Kidney (tissue), 14 donors: ENCODE data around the gene TEAD3. TPM values are rescaled to one million over a fixed set of nuclear protein-coding genes. Genes with fewer than 3 reads are reported as not detected.

Source experiments
- DNase-seq, 5 donors: peaks; one replicate each; pipeline ENCODE4 v3.0.0-alpha.2; 2013 to 2020
- FAIRE-seq: peaks from 2 replicates; lab custom pipeline; 2012; peaks lifted over from hg19 to GRCh38; lab: Jason Lieb, UNC
- H3K27ac ChIP-seq, 2 donors: one replicate each; pipeline ENCODE4 v1.7.0; 2013; ENCODE audit warnings: low read depth in 2 of 2, low read length in 2 of 2, inconsistent platforms in 1 of 2
- H3K27me3 ChIP-seq: one replicate; pipeline ENCODE4 v1.7.1; 2013; ENCODE audit warnings: low read length, inconsistent platforms; ENCODE audit not compliant: control insufficient read depth, insufficient read depth
- H3K36me3 ChIP-seq, 3 donors: one replicate each; pipeline versions ENCODE4 v1.7.0 to v1.7.1; 2013; ENCODE audit warnings: low read length in 3 of 3, control low read depth in 1 of 3, inconsistent platforms in 1 of 3; ENCODE audit not compliant: insufficient read depth in 3 of 3, control insufficient read depth in 2 of 3
- H3K4me1 ChIP-seq, 3 donors: one replicate each; pipeline versions ENCODE4 v1.7.0 to v1.7.1; 2013; ENCODE audit warnings: low read length in 3 of 3, inconsistent platforms in 1 of 3, low read depth in 1 of 3; ENCODE audit not compliant: control insufficient read depth in 2 of 3, insufficient read depth in 2 of 3
- H3K4me3 ChIP-seq, 3 donors: one replicate each; pipeline versions ENCODE4 v1.7.0 to v1.8.1; 2013; ENCODE audit warnings: low read length in 3 of 3, control low read depth in 1 of 3, inconsistent platforms in 1 of 3
- H3K9ac ChIP-seq, 3 donors: one replicate each; pipeline versions ENCODE4 v1.7.0 to v1.7.1; 2013; ENCODE audit warnings: low read length in 3 of 3, control low read depth in 1 of 3, inconsistent platforms in 1 of 3
- H3K9me3 ChIP-seq, 3 donors: one replicate each; pipeline versions ENCODE4 v1.7.0 to v1.7.1; 2013; ENCODE audit warnings: low read length in 3 of 3, control low read depth in 1 of 3, inconsistent platforms in 1 of 3; ENCODE audit not compliant: control insufficient read depth in 2 of 3, insufficient read depth in 1 of 3
- CTCF ChIP-seq: IDR thresholded peaks from 3 replicates; pipeline ENCODE4 v1.5.1; 2012; ENCODE audit warnings: mild to moderate bottlenecking, moderate library complexity, borderline replicate concordance; ENCODE audit not compliant: insufficient read depth; ENCODE audit errors: extremely low read depth
- intact Hi-C: fragments of 100-400 bp; cut with DNase I; formaldehyde crosslinking; loops from one replicate; pipeline ENCODE4 v1.11.1; 2022
- polyA plus RNA-seq: library from polyadenylated mRNA; stranded (reverse); fragments of 350-450 nt; fragmentation: Illumina TruSeq; extraction: RNeasy Lipid Tissue Mini Kit (QIAGEN cat#74804); gene quantifications from one replicate; pipeline ENCODE4 v1.2.3, GENCODE V29; 2014; ENCODE audit warnings: low read depth, low replicate concordance; ENCODE audit not compliant: insufficient read depth
- total RNA-seq: library from RNA; stranded (reverse); fragmentation: NEBNext Ultra II Directional; extraction: Animal tissue kit (Norgen Biotek cat#: 25700); gene quantifications from one replicate; pipeline ENCODE4 v1.2.1, GENCODE V29; 2021
- donor health status: control.
- donor health status: control.
- donor health status: control.
- donor health status: control.
- donor health status: control.
- donor health status: DM: yes; HTN: yes; CAD: no.
- donor health status: Normal renal cell carcinoma (clear cell type).

Gene TEAD3
- total and polyA plus RNA-seq, 2 donors from 2014 or later = 11.3 to 18.0 TPM

GRCh38 chr6:35500782-35501181, 3.9 kb upstream of the TEAD3 start:
- DNase-seq = peak in 2 of 5 donors; percentile 70 to 73
- no peaks in the 10 kb centered on the region for H3K27me3 ChIP-seq
- H3K27ac ChIP-seq = no peak overlapping the region
- TF ChIP-seq CTCF = no peak
- FAIRE-seq = no peak
- H3K4me3 ChIP-seq = no peak overlapping the region
- H3K36me3 ChIP-seq = no peaks in the 10 kb centered on the region
- H3K4me1 ChIP-seq = peaks cover 0 to 7% (median 3%) of the 10 kb centered on the region in 3 donors
- no peaks in the 10 kb centered on the region for H3K9me3 ChIP-seq
- intact Hi-C loops = no loop called here
- H3K9ac ChIP-seq = no peak overlapping the region

DNA sequence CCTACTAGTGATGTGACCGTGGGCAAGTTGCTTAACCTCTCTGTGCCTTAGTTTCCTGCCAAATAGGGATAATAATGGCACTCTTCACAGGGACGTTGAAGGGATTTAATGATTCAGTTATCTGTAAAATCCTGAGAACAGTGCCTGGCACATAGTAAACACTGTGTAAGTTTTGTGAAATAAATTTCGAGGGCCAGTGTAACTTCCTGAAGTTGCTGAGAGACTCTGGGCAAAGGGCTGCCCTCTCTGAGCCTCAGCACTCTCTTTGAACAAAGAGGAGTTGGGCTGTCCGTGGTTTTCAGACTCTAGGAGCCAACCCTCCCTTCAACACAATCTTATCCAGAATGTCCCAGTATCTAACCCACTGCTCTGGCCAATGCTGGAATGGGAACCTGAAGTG, 2.5 kb upstream of the TEAD3 start:
- Histone ChIP-seq H3K4me3 (no peak overlapping the region), H3K27me3 (no peaks in the 10 kb centered on the region), H3K36me3 (no peaks in the 10 kb centered on the region), H3K9ac (no peak overlapping the region), H3K4me1 (peaks cover 3 to 13% (median 3%) of the 10 kb centered on the region in 3 donors), H3K9me3 (no peaks in the 10 kb centered on the region), H3K27ac (no peak overlapping the region)
- FAIRE-seq = no peak
- intact Hi-C loops = no loop called here
- DNase-seq = no peak
- TF ChIP-seq CTCF = no peak

GRCh38 chr6:35498422-35499067, 1.7 kb upstream of the TEAD3 start:
- no peaks in the 10 kb centered on the region for H3K27me3 ChIP-seq
- peak overlapping the region in 1 of 3 donors; percentile 59 for H3K4me3 ChIP-seq
- no peaks in the 10 kb centered on the region for H3K9me3 ChIP-seq
- intact Hi-C loops = no loop called here
- no peak for TF ChIP-seq CTCF
- H3K4me1 ChIP-seq = peaks cover 6 to 20% (median 8%) of the 10 kb centered on the region in 3 donors
- H3K9ac ChIP-seq = peak overlapping the region in 1 of 3 donors; percentile 12
- peak overlapping the region in 1 of 2 donors; percentile 85 for H3K27ac ChIP-seq
- no peaks in the 10 kb centered on the region for H3K36me3 ChIP-seq
- FAIRE-seq (no peak), DNase-seq (peak in 2 of 5 donors; percentile 45 to 55)
